ENCODE measurements around the gene PTH2.

- TF ChIP-seq CTCF (IDR thresholded peaks at IDR 0.05; ENCODE audit: poor library complexity, severe bottlenecking) (no peak), EZH2 (IDR thresholded peaks at IDR 0.05; ENCODE audit: borderline replicate concordance, insufficient read depth, low read length, poor library complexity, severe bottlenecking) (no peak), EP300 (conservative IDR thresholded peaks at IDR 0.05; ENCODE audit: poor library complexity, severe bottlenecking) (no peak), POLR2AphosphoS5 (IDR thresholded peaks at IDR 0.05) (no peak), RAD21 (conservative IDR thresholded peaks at IDR 0.05) (no peak), MXI1 (conservative IDR thresholded peaks at IDR 0.05; ENCODE audit: poor library complexity, severe bottlenecking) (no peak), SMC3 (conservative IDR thresholded peaks at IDR 0.05; ENCODE audit: poor library complexity) (no peak), REST (IDR thresholded peaks at IDR 0.05; ENCODE audit: borderline replicate concordance) (no peak), TAF1 (IDR thresholded peaks at IDR 0.05; ENCODE audit: low read depth) (no peak)
These were observed 33.8 kb downstream of the PTH2 start for GRCh38 chr19:49389406-49389805.

Data from neural cell (in vitro differentiated cells).